Astrocyte (in vitro differentiated cells and primary cell): Measurements from ENCODE around the gene CFAP97. TPM values are rescaled to one million over a fixed set of nuclear protein-coding genes. Genes with fewer than 3 reads are reported as not detected.
A peak's percentile ranks its signal among the peaks of the same experiment; 100 is the strongest.

Experiments
- DNase-seq: peaks from one replicate; pipeline ENCODE4 v3.0.0-alpha.2; 2010; ENCODE audit warnings: low read depth
- FAIRE-seq: peaks from 2 replicates; lab custom pipeline; 2011; peaks lifted over from hg19 to GRCh38; lab: Jason Lieb, UNC
- H2AFZ ChIP-seq: 2 replicates; pipeline ENCODE4 v1.6.0; 2012; ENCODE audit warnings: low read depth, low read length, inconsistent platforms
- H3K27ac ChIP-seq: 2 replicates; pipeline ENCODE4 v1.5.1; 2011; ENCODE audit warnings: low read depth, low read length, inconsistent platforms
- H3K27me3 ChIP-seq: 2 replicates; pipeline ENCODE4 v1.6.0; 2011; ENCODE audit warnings: low read length, inconsistent platforms; ENCODE audit not compliant: insufficient read depth
- H3K36me3 ChIP-seq: 2 replicates; pipeline ENCODE4 v1.5.1; 2011; ENCODE audit warnings: low read length, inconsistent platforms; ENCODE audit not compliant: insufficient read depth
- H3K4me1 ChIP-seq: 2 replicates; pipeline ENCODE4 v1.5.1; 2011; ENCODE audit warnings: low read length, inconsistent platforms; ENCODE audit not compliant: insufficient read depth
- H3K4me2 ChIP-seq: 2 replicates; pipeline ENCODE4 v1.6.0; 2012; ENCODE audit warnings: low read length, inconsistent platforms
- H3K4me3 ChIP-seq: 2 replicates; pipeline ENCODE4 v1.5.1; 2011; ENCODE audit warnings: low read depth, mild to moderate bottlenecking, low read length, inconsistent platforms; ENCODE audit not compliant: insufficient read depth
- H3K79me2 ChIP-seq: 2 replicates; pipeline ENCODE4 v1.6.0; 2012; ENCODE audit warnings: mild to moderate bottlenecking, low read length, inconsistent platforms; ENCODE audit not compliant: insufficient read depth
- H3K9ac ChIP-seq: 2 replicates; pipeline ENCODE4 v1.6.0; 2012; ENCODE audit warnings: mild to moderate bottlenecking, low read length, inconsistent platforms
- H3K9me3 ChIP-seq: 2 replicates; pipeline ENCODE4 v1.5.1; 2012; ENCODE audit warnings: low read depth, mild to moderate bottlenecking, low read length, inconsistent platforms; ENCODE audit not compliant: insufficient read depth
- H4K20me1 ChIP-seq: 2 replicates; pipeline ENCODE4 v1.6.0; 2012; ENCODE audit warnings: low read length, inconsistent platforms; ENCODE audit not compliant: insufficient read depth
- H3K27ac Mint-ChIP-seq: one replicate; pipeline ENCODE4 v1.8.0; 2021; ENCODE audit warnings: mild to moderate bottlenecking, mixed read lengths; ENCODE audit not compliant: unreplicated experiment
- H3K27me3 Mint-ChIP-seq: one replicate; pipeline ENCODE4 v1.8.0; 2021; ENCODE audit warnings: low read depth, mixed read lengths; ENCODE audit not compliant: unreplicated experiment
- H3K36me3 Mint-ChIP-seq: one replicate; pipeline ENCODE4 v1.8.0; 2021; ENCODE audit warnings: low read depth, mixed read lengths; ENCODE audit not compliant: unreplicated experiment
- H3K4me1 Mint-ChIP-seq: one replicate; pipeline ENCODE4 v1.8.0; 2021; ENCODE audit warnings: low read depth, mixed read lengths; ENCODE audit not compliant: unreplicated experiment
- H3K4me3 Mint-ChIP-seq: one replicate; pipeline ENCODE4 v1.8.0; 2021; ENCODE audit warnings: mild to moderate bottlenecking, moderate library complexity, mixed read lengths; ENCODE audit not compliant: unreplicated experiment
- H3K9me3 Mint-ChIP-seq: one replicate; pipeline ENCODE4 v1.8.0; 2021; ENCODE audit warnings: mild to moderate bottlenecking, mixed read lengths; ENCODE audit not compliant: unreplicated experiment
- EZH2 ChIP-seq: IDR thresholded peaks from 2 replicates; pipeline ENCODE4 v1.6.1; 2012; ENCODE audit warnings: mild to moderate bottlenecking, low read length, inconsistent platforms; ENCODE audit not compliant: insufficient read depth
- total RNA-seq: library from RNA; stranded (reverse); gene quantifications from 2 replicates; pipeline ENCODE4 v1.2.1, GENCODE V29; 2021
- TF ChIP-seq, protein P1 (sequence below): IDR thresholded peaks from 2 replicates; pipeline ENCODE4 v1.5.1; 2011; ENCODE audit warnings: low read depth, mild to moderate bottlenecking, inconsistent platforms, low read length, moderate library complexity; ENCODE audit not compliant: insufficient read depth

Gene CFAP97
- total RNA-seq, 1 donor from 2014 or later, result 22.7 TPM

DNA sequence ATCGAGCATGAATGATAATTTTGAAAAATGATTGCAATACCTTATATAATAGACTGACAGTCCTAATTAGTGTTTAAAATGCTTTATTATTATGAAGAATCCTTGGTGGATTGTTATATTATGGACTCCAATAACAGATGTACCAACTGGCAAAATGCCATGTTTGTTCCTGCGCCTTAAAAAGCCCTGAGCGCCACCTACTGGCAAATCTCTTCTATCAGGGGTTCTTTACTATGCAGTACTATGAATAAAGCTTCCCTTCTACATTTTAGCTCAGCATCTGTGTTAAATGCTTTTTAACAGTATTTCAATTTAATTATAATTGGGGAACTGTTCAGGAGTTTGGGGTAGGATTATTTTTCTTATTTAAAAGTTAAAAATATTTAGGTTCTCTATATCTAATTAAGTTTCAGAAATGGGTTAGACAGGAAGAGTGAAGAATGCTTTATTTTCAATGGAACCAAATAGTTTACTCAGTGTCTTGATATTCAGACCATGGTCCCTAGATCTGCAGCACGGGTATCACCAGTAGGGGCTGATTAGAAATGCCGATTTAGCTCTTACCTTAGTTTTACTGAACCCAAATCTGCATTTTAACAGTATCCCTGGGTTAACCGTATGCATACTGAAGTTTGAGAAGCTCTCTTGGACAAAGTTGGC lies 20.0 kb downstream of the CFAP97 start:
- DNase-seq, result peak; percentile 75
- H3K27ac ChIP-seq, result no peak overlapping the region
- peaks cover 20% of the 10 kb centered on the region for H4K20me1 ChIP-seq
- no peaks in the 10 kb centered on the region for H3K9me3 ChIP-seq
- TF ChIP-seq, protein P1, sequence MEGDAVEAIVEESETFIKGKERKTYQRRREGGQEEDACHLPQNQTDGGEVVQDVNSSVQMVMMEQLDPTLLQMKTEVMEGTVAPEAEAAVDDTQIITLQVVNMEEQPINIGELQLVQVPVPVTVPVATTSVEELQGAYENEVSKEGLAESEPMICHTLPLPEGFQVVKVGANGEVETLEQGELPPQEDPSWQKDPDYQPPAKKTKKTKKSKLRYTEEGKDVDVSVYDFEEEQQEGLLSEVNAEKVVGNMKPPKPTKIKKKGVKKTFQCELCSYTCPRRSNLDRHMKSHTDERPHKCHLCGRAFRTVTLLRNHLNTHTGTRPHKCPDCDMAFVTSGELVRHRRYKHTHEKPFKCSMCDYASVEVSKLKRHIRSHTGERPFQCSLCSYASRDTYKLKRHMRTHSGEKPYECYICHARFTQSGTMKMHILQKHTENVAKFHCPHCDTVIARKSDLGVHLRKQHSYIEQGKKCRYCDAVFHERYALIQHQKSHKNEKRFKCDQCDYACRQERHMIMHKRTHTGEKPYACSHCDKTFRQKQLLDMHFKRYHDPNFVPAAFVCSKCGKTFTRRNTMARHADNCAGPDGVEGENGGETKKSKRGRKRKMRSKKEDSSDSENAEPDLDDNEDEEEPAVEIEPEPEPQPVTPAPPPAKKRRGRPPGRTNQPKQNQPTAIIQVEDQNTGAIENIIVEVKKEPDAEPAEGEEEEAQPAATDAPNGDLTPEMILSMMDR, result peak; percentile 97
- no peak for TF ChIP-seq EZH2
- no peaks in the 10 kb centered on the region for H3K27me3 ChIP-seq
- Mint-ChIP-seq H3K36me3 (no peaks in the 10 kb centered on the region), H3K9me3 (no peaks in the 10 kb centered on the region), H3K4me1 (peaks cover 4% of the 10 kb centered on the region), H3K27ac (no peak overlapping the region), H3K4me3 (no peak overlapping the region), H3K27me3 (no peaks in the 10 kb centered on the region)
- no peak overlapping the region for H2AFZ ChIP-seq
- peaks cover 4% of the 10 kb centered on the region for H3K4me1 ChIP-seq
- peaks cover 28% of the 10 kb centered on the region for H3K79me2 ChIP-seq
- no peak overlapping the region for H3K4me2 ChIP-seq
- no peak overlapping the region for H3K4me3 ChIP-seq
- H3K9ac ChIP-seq, result no peak overlapping the region
- H3K36me3 ChIP-seq, result no peaks in the 10 kb centered on the region
- FAIRE-seq, result peak; percentile 41

DNA sequence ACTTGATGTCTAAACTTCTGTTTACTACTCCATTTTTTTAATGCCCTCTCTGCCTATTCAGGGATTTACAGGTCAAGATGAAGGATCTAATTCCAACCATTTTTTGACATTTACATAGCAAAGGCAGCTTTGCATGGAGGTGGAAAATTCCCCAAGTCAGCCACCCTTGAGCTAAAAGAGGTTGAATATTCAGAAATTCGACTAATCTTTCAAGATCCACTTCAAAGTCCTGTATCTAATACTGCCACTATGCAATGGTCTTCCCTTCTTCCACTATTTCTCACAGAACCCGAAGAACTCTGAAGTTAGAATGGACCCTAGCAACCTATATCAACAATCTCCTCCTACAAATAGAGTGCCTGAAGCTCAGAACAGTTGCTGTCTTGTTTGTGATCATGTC lies 21.6 kb downstream of the CFAP97 start:
- Histone ChIP-seq H3K27me3 (no peaks in the 10 kb centered on the region), H3K4me3 (no peak overlapping the region), H3K4me1 (peaks cover 4% of the 10 kb centered on the region), H3K9ac (no peak overlapping the region), H3K27ac (no peak overlapping the region), H4K20me1 (peaks cover 21% of the 10 kb centered on the region), H3K4me2 (no peak overlapping the region), H3K79me2 (peaks cover 27% of the 10 kb centered on the region), H3K36me3 (no peaks in the 10 kb centered on the region), H3K9me3 (no peaks in the 10 kb centered on the region), H2AFZ (no peak overlapping the region)
- DNase-seq, result no peak
- Mint-ChIP-seq H3K4me1 (peaks cover 4% of the 10 kb centered on the region), H3K27me3 (no peaks in the 10 kb centered on the region), H3K36me3 (no peaks in the 10 kb centered on the region), H3K4me3 (no peak overlapping the region), H3K9me3 (no peaks in the 10 kb centered on the region), H3K27ac (no peak overlapping the region)
- FAIRE-seq, result no peak
- no peak for TF ChIP-seq EZH2
- TF ChIP-seq, protein P1, result no peak

DNA sequence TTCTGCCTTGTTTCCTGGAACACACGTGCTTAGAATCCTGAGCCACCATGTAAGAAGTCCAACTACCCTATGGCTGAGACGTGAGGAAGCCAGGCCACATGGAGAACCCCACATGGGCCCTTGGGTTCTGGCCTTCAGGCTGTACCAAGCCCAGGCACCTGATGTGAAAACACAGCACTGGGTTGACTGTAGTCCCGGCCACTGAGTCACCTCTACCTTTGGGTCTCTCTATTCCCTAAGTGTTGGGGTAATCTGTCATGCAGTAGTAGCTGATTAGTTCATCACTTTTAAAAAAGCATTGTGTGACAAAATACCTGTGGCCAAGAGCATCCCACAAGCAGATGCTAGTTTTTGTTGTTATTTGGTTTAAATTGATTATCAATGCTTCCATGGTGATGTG lies 24.3 kb downstream of the CFAP97 start:
- FAIRE-seq, result no peak
- peaks cover 21% of the 10 kb centered on the region for H4K20me1 ChIP-seq
- peaks cover 4% of the 10 kb centered on the region for H3K4me1 Mint-ChIP-seq
- H3K27ac Mint-ChIP-seq, result no peak overlapping the region
- DNase-seq, result no peak
- H3K36me3 ChIP-seq, result peaks cover 2% of the 10 kb centered on the region
- no peaks in the 10 kb centered on the region for H3K9me3 Mint-ChIP-seq
- H3K27ac ChIP-seq, result no peak overlapping the region
- no peak overlapping the region for H3K4me3 Mint-ChIP-seq
- H3K9ac ChIP-seq, result no peak overlapping the region
- peaks cover 4% of the 10 kb centered on the region for H3K36me3 Mint-ChIP-seq
- H3K4me1 ChIP-seq, result peaks cover 4% of the 10 kb centered on the region
- TF ChIP-seq, protein P1, result no peak
- TF ChIP-seq EZH2, result no peak
- H3K9me3 ChIP-seq, result no peaks in the 10 kb centered on the region
- H3K4me2 ChIP-seq, result no peak overlapping the region
- H3K27me3 ChIP-seq, result no peaks in the 10 kb centered on the region
- no peak overlapping the region for H3K4me3 ChIP-seq
- H3K79me2 ChIP-seq, result peaks cover 20% of the 10 kb centered on the region
- no peak overlapping the region for H2AFZ ChIP-seq
- no peaks in the 10 kb centered on the region for H3K27me3 Mint-ChIP-seq
